HepG2 (cell line): ENCODE measurements around the gene ACTN3. TPM values are rescaled to one million over a fixed set of nuclear protein-coding genes. Genes with fewer than 3 reads are reported as not detected.

Source experiments
- ARID4A ChIP-seq: sonication (generic); formaldehyde crosslinking; IDR thresholded peaks from 2 replicates; pipeline ENCODE4 v1.5.0; 2020; ENCODE audit warnings: mild to moderate bottlenecking, missing genetic modification reagents, borderline replicate concordance
- FOXC1 ChIP-seq: sonication (generic); formaldehyde crosslinking; IDR thresholded peaks from 2 replicates; pipeline ENCODE4 v1.8.0; 2022; ENCODE audit warnings: mild to moderate bottlenecking, missing genetic modification reagents, borderline replicate concordance
- KDM2A ChIP-seq: sonication (generic); formaldehyde crosslinking; IDR thresholded peaks from 2 replicates; pipeline ENCODE4 v1.4.0; 2020; ENCODE audit warnings: low read depth, missing genetic modification reagents, borderline replicate concordance
- MATR3 ChIP-seq: sonication (generic); formaldehyde crosslinking; IDR thresholded peaks from 2 replicates; pipeline ENCODE4 v1.4.0; 2020; ENCODE audit warnings: missing genetic modification reagents
- MIER3 ChIP-seq: IDR thresholded peaks from 2 replicates; pipeline ENCODE4 v1.6.1; 2016; ENCODE audit warnings: missing compliant biosample characterization, borderline replicate concordance
- NR2F6 ChIP-seq, 2 experiments: IDR thresholded peaks; 2 replicates each; pipeline ENCODE4 v1.6.1; 2016; ENCODE audit warnings: antibody characterized with exemption in 1 of 2, mild to moderate bottlenecking in 1 of 2
- RARG ChIP-seq: sonication (generic); formaldehyde crosslinking; IDR thresholded peaks from 2 replicates; pipeline ENCODE4 v1.4.0; 2020; ENCODE audit warnings: low read depth, mild to moderate bottlenecking, missing genetic modification reagents
- SALL1 ChIP-seq: sonication (generic); formaldehyde crosslinking; IDR thresholded peaks from 2 replicates; pipeline ENCODE4 v1.8.0; 2022; ENCODE audit warnings: mild to moderate bottlenecking, missing genetic modification reagents
- SIX4 ChIP-seq: sonication (generic); formaldehyde crosslinking; IDR thresholded peaks from 2 replicates; pipeline ENCODE4 v1.4.0; 2020; ENCODE audit warnings: missing genetic modification reagents
- SMAD3 ChIP-seq: sonication (generic); formaldehyde crosslinking; IDR thresholded peaks from 2 replicates; pipeline ENCODE4 v1.4.0; 2020; ENCODE audit warnings: missing genetic modification reagents
- TFAP4 ChIP-seq: sonication (generic); IDR thresholded peaks from 2 replicates; pipeline ENCODE4 v1.6.1; 2016; ENCODE audit warnings: low read depth, borderline replicate concordance
- XRCC5 ChIP-seq: fragments of 200-400 bp; formaldehyde crosslinking; optimal IDR thresholded peaks from 2 replicates; pipeline ENCODE3; 2017; ENCODE audit warnings: mild to moderate bottlenecking, low read length
- ZFP36L1 ChIP-seq: sonication (generic); formaldehyde crosslinking; IDR thresholded peaks from 2 replicates; pipeline ENCODE4 v1.8.0; 2022; ENCODE audit warnings: mild to moderate bottlenecking, missing genetic modification reagents, moderate library complexity
- ZMYM3 ChIP-seq: sonication (generic); formaldehyde crosslinking; IDR thresholded peaks from 2 replicates; pipeline ENCODE4 v1.5.1; 2020; ENCODE audit warnings: mild to moderate bottlenecking, missing genetic modification reagents
- polyA plus RNA-seq, 8 experiments: library from polyadenylated mRNA; depleted of rRNA in 3 of 8; stranded (reverse) in 7 of 8; unstranded in 1 of 8; fragments of >200 nt; fragmentation: Illumina TruSeq in 4 of 8; extraction: Trizol in 4 of 8; gene quantifications; 2 replicates each; pipeline versions ENCODE4 v1.2.1 to v1.2.3, GENCODE V29; 2011 to 2016; ENCODE audit warnings: low read depth in 4 of 8, missing spikeins in 1 of 8, mixed read lengths in 1 of 8; ENCODE audit not compliant: insufficient read depth in 1 of 8
- total RNA-seq, 5 experiments: library from RNA; depleted of rRNA; stranded (reverse); fragments of >200 nt; fragmentation: Illumina TruSeq; extraction: Trizol; gene quantifications; 2 replicates each; pipeline ENCODE4 v1.2.3, GENCODE V29; 2016; ENCODE audit warnings: low read depth in 1 of 5

Gene ACTN3
- total and polyA plus RNA-seq, 2 of the 13 experiments (the other 11 are each of a cell fraction or from before 2014, with no cell fraction given), result 0.04 to 0.09 TPM

GRCh38 chr11:66579017-66579606, 32.4 kb downstream of the ACTN3 start (continued):
- TF ChIP-seq ARID4A (CRISPR knock-in tag) (peak; percentile 66; the same call in 1 of the 2 replicates), NR2F6 (IDR thresholded peaks at IDR 0.05) (no peak), NR2F6 (CRISPR knock-in tag; IDR thresholded peaks at IDR 0.05) (peak; percentile 22; the same call in 1 of the 2 replicates), SMAD3 (CRISPR knock-in tag) (0 out of 2 replicates have a peak, but pooled peaks have one; percentile 34), KDM2A (CRISPR knock-in tag) (peak; percentile 39; the same call in 1 of the 2 replicates), RARG (no peak), SALL1 (peak; percentile 48), SIX4 (CRISPR knock-in tag) (no peak), FOXC1 (0 out of 2 replicates have a peak, but pooled peaks have one; percentile 61), MATR3 (CRISPR knock-in tag) (no peak), ZMYM3 (CRISPR knock-in tag) (peak; percentile 69), ZFP36L1 (CRISPR knock-in tag) (no peak), MIER3 (CRISPR knock-in tag) (peak; percentile 47; the same call in 1 of the 2 replicates), TFAP4 (no peak), XRCC5 (peak; percentile 47)
